Fibroblast of skin of left biceps (primary cell): ENCODE measurements around the gene CADM4.
"Not testable (repeated sequence)": the region's sequence is repeated elsewhere in the genome, so short reads cannot be mapped to it uniquely, and the experiment has no call there.

Experiments used
- DNase-seq, 2 experiments: peaks; one replicate each; pipeline ENCODE4 v3.0.0-alpha.2; 2013; ENCODE audit warnings: low read depth in 2 of 2

CADM4 gene

GRCh38 chr19:43639519-43640423 is at the start of gene CADM4:
Gene CADM4, minus strand, starts transcription at chr19:43639850. Its CDS starts 60 bp downstream, at chr19:43639790.
- DNase-seq: no peak

- no peak for DNase-seq
These were observed 48.5 kb upstream of the CADM4 start for GRCh38 chr19:43688059-43688701.

- DNase-seq: no peak
These were observed 48.0 kb upstream of the CADM4 start for GRCh38 chr19:43687660-43687997.

- no peak for DNase-seq
These were observed 44.7 kb upstream of the CADM4 start for GRCh38 chr19:43684326-43684725.

GRCh38 chr19:43683905-43684304 is 44.3 kb upstream of the CADM4 start:
- no peak for DNase-seq

GRCh38 chr19:43682824-43683661 is 43.4 kb upstream of the CADM4 start:
- DNase-seq: no peak

- DNase-seq: not testable (repeated sequence)
These were observed 42.6 kb upstream of the CADM4 start for GRCh38 chr19:43682269-43682668.

- DNase-seq: no peak
These were observed 42.2 kb upstream of the CADM4 start for GRCh38 chr19:43681821-43682220.

- no peak for DNase-seq
These were observed 39.0 kb upstream of the CADM4 start for GRCh38 chr19:43678512-43679261.

- no peak for DNase-seq
These were observed 36.3 kb upstream of the CADM4 start for GRCh38 chr19:43675906-43676305.

GRCh38 chr19:43675269-43675879 is 35.7 kb upstream of the CADM4 start:
- DNase-seq: no peak

GRCh38 chr19:43674596-43674995 is 34.9 kb upstream of the CADM4 start:
- no peak for DNase-seq

- DNase-seq: no peak
These were observed 34.5 kb upstream of the CADM4 start for GRCh38 chr19:43674183-43674582.

GRCh38 chr19:43673637-43674036 is 34.0 kb upstream of the CADM4 start:
- no peak for DNase-seq

- no peak for DNase-seq
These were observed 32.5 kb upstream of the CADM4 start for GRCh38 chr19:43672061-43672679.

- peak; percentile 99 for DNase-seq
These were observed 28.9 kb upstream of the CADM4 start for GRCh38 chr19:43668406-43669109.

- no peak for DNase-seq
These were observed 28.3 kb upstream of the CADM4 start for GRCh38 chr19:43667876-43668405.

- DNase-seq: no peak
These were observed 27.7 kb upstream of the CADM4 start for GRCh38 chr19:43667126-43667875.

- DNase-seq: no peak
These were observed 24.4 kb upstream of the CADM4 start for GRCh38 chr19:43664018-43664417.
